ENCODE measurements around the gene PRIMA1.

The PRIMA1 gene

DNA sequence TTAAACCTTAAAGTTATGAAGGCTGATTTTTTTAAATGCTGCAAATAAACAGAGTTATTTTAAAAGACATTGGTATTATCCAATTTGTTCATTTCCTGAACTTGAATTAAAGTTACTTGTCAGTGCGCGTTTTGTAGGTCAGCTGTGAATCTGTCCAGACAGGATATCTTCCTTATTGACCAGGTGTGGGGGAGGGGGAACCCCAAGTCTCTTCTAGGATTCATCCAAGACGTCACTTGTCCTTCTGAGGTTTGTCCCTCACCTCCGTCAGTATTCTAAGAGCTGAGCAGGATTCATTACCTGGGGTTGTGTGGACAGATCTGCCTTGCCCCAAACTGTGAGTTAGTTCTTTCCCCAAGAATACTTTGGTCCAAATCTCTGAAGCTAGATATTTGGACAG, 8.8 kb upstream of the PRIMA1 start:
- no peak for DNase-seq (ENCODE audit: low read depth in 2 of 2)

DNA sequence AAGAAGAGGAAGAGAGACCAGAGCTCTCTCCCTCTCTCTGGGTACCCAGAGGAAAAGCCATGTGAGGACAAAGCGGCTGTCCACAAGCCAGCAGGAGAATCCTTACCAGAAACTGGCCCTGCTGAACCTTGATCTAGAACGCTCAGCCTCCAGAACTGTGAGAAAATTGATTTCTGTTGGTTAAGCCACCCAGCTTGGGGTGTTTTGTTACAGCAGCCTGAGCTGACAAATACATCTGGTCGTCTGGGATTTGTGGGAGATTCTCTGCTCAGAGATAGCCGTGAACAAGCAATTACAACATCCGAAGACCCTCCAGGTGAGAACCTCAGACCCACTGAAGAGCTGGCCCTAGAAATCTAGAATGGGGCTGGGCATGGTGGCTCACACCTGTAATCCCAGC, 6.5 kb upstream of the PRIMA1 start:
- DNase-seq (ENCODE audit: low read depth in 2 of 2) = no peak

GRCh38 chr14:93793555-93794324, 5.5 kb upstream of the PRIMA1 start:
- no peak for DNase-seq (ENCODE audit: low read depth in 2 of 2)

DNA sequence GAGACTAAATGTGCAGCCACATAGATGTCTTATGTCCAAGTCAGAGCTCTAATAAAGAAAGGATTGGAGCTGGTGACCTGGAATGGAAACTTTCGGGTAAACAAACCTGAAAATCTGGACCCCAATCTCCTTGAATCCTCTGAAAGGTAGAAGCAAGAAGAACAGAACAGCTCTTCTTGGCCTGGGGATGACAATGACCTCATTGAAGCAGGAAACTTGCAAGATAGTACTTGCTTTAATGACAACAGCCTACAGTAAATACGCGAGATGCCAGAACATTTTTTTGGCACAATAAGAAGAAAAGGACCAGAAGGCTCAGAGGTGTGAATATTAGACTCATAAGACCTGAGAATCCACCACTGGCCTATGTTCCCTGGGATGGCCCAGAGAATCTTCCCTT, 4.1 kb upstream of the PRIMA1 start:
- no peak for DNase-seq (ENCODE audit: low read depth in 2 of 2)

- no peak for DNase-seq (ENCODE audit: low read depth in 2 of 2)
These were observed 2.7 kb upstream of the PRIMA1 start for GRCh38 chr14:93790966-93791365.

DNA sequence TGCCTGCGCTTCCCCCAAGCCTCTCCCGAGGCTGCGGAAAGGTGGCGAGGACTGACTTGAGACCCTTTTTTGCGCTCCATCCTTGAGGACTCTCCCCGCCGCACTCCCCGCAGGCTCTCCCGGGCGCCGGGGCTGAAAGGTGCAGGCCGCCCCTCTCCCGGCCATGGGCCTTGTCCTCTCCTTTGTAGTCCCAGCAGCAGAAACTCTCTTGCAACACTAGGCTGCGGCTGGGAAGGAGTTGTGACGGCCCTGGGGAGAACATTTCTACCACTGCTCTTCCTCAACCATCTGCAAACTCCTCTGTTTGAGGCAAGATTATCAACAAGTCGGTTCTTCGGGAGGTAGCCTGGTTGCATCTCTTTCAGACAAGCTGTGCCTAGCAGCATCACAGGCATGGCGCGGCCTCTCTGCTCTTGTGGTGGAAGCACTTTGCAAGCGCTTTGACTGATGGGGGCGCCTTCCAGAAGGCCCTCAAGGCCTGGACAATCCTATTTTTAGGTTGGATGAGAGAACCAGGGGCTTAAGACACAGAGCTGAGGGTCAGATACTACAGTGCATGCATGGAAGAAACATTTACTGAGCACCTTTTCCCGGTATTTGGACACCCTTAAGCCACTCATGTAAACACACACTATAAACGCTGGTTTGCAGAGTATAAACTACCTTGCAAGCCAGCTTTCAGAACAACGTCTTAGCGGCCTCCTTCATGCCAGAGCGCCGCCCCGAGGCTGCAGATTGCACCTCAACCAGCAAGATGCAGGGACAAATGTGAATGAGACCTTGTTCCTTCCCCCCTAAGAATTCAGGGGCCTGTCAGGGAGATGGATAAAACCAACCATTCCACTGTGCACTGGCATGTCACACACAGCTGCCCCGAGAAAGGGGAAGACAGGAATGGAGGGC, 1.2 kb upstream of the PRIMA1 start:
- no peak for DNase-seq (ENCODE audit: low read depth in 2 of 2)

DNA sequence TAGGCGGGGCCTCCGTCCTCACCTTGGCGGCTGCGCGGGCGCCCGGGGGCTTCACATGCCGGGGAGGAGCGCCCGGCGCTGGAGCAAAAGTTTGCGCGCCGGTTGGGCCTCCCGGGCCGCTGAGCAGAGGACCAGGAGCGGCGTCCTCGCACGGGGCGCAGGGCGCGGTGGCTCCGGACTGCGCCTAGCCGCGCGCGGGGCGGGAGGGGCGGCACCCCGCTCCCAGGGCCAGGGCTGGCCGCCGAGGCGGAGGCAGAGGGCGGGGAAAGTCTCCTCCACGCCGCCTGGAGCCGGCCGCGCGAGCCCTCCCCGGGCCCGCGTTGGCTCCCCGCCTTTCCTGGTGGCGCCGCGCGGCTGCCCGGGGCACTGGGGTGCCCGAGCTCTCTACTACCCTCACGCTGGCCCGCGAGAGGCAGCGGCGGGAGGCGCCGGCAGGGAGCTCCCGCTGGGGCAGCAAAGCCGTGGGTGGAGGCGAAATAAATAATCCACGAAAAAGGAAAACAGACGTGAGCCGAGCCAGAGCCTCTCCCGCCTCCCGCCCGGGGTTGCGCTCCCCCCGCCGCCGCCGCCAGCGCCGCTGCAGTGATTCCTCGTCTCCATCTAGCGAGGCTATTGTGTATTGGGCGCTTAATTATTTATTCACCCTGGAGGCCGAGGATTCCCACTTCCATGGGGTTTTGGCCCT, 400 bp upstream of the PRIMA1 start:
- DNase-seq (ENCODE audit: low read depth in 2 of 2) = no peak

GRCh38 chr14:93787465-93788292, 606 bp downstream of the PRIMA1 start:
- no peak for DNase-seq (ENCODE audit: low read depth in 2 of 2)

GRCh38 chr14:93785423-93785822, 2.9 kb downstream of the PRIMA1 start:
- DNase-seq (ENCODE audit: low read depth in 2 of 2) = no peak

GRCh38 chr14:93784878-93785277, 3.4 kb downstream of the PRIMA1 start:
- DNase-seq (ENCODE audit: low read depth in 2 of 2) = no peak

- DNase-seq (ENCODE audit: low read depth in 2 of 2) = no peak
These were observed 7.4 kb downstream of the PRIMA1 start for GRCh38 chr14:93780813-93781400.

DNA sequence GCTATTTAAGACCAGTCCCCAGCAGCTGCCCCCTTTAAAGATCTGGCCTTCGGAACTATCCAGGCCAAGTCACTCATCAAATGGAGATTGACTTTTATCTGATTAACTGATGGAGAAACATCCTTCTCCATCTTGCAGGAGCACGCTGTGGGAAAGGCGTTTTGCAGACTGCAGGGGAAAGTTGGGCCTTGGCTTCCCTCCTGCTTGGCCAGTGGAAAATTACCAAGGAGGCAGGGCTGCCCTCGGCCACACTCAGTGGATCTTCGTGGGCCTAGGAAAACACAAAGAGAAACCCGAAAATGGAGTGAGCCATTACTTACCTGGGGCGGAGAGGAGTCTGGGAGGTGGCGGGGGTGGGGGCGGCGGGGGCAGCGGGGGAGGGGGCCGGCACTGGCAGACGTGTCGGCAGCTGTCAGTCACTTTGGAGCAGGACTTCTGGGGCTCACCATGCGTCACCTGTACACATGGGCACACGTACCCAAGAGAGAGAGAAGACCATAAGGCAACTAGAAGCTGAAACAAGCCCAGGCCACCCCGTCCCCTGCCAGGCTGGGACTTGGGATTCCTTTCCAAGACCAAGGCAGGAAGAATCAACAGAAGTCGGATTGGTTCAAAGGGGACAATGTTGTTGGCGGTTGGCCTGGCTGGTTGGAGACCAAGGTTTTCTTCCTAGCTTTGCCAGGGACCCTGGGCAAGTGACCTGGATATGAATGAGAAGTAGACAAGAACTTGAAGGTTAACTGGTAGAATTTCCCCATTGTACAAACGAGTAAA, 9.2 kb downstream of the PRIMA1 start:
- no peak for DNase-seq (ENCODE audit: low read depth in 2 of 2)

GRCh38 chr14:93778453-93778852, 9.8 kb downstream of the PRIMA1 start:
- no peak for DNase-seq (ENCODE audit: low read depth in 2 of 2)

GRCh38 chr14:93775744-93776143, 12.5 kb downstream of the PRIMA1 start:
- no peak for DNase-seq (ENCODE audit: low read depth in 2 of 2)

DNA sequence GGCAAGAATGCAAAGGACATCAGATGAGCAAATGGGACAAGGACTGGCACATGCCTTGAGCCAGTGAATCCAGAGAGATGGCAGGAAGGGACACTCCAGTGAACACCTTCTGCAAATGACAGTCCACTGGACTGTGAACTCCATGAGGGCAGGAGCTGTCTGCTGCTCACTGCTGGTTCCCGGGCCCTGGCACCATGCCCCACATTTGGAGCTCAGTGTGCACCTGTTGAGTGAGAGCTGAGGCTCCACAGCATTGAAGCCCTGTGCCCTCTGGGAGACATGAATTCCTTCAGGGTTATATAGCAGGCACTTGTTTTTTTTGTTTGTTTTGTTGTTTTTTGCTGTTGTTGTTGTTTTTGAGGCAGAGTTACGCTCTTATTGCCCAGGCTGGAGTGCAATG, 13.1 kb downstream of the PRIMA1 start:
- no peak for DNase-seq (ENCODE audit: low read depth in 2 of 2)

DNA sequence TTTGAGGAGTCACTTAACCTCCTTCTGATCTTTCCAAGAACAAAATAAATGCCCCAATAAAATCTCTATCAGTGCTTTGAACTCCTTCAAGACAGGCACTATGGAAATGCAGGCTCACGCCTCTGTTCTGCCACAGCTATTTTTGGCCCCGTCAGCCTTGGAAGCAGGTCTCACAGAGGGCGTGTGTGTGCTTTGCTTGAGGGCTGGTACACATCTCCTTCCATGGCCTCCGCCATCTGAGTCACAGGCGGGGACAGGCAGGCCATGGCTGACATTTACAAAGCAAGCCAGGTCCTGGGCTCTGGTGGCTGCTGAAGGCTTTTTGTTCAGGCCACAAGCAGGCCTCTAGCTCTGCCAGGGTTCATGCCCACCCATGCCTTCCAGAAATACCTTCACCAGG, 16.0 kb downstream of the PRIMA1 start:
- no peak for DNase-seq (ENCODE audit: low read depth in 2 of 2)

DNA sequence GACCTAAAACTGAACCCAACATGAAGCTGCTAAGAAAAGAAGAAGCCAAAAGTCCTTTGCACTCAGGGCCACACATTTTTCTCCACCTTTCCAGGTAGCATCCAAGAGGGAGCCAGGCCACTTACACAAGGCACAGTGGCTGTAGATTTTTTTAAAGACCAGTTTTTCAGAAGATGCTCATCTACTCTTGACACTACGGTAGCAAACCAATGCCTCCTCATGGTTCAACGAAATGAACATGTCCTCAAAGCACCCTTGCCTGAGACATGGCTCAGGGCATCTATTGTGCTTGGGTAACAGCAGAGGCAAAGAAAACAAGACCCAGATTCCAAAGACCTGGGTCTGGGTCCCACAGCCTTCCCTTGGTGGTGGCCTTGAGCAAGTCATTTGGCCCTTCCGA, 22.3 kb downstream of the PRIMA1 start:
- no peak for DNase-seq (ENCODE audit: low read depth in 2 of 2)

GRCh38 chr14:93765155-93765554, 23.1 kb downstream of the PRIMA1 start:
- DNase-seq (ENCODE audit: low read depth in 2 of 2) = no peak

- DNase-seq (ENCODE audit: low read depth in 2 of 2) = no peak
These were observed 24.1 kb downstream of the PRIMA1 start for GRCh38 chr14:93764211-93764659.

DNA sequence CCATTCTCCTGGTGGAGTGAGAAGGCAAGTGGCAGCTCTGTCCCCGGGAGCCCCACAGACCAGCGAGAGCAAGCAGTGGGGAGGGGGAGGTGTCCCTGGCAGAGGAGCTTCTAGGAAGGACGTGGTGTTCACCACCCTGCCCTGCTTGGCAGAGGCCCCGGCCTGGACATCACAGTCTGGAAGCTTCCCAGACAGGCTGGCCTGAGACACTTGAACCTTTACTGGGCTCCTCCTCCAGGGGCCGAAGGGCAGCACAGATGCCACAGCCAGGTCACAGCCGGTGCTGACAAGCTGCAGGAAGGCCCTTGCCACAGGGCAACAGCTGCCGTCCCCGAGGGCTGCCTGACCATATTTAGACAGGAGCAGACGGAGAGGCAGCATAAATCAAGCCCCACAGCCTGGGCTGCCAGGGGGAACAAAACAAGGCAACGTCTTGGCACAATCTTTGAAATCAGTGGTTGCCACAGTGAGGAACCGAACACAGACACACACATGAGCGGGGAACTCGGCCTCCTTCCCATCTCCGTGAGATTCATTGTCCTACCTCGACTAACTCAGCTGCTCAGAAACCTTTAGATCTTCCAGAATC, 28.5 kb downstream of the PRIMA1 start:
- no peak for DNase-seq (ENCODE audit: low read depth in 2 of 2)

Data from stimulated activated CD4-positive, alpha-beta T cell treated with anti-CD3 and anti-CD28 coated beads, Interleukin-4, amount 100 ng/mL, for 48 hours (primary cell).